Ovary (tissue), 9 donors: ENCODE measurements around the gene OPHN1. TPM values are rescaled to one million over a fixed set of nuclear protein-coding genes. Genes with fewer than 3 reads are reported as not detected.
"Not testable (repeated sequence)": the region's sequence is repeated elsewhere in the genome, so short reads cannot be mapped to it uniquely, and the experiment has no call there.

Source experiments
- DNase-seq, 5 donors: peaks; one replicate each; pipeline ENCODE4 v3.0.0-alpha.2; 2019 to 2020
- H3K27ac ChIP-seq, 2 donors: fragments of 200-600 bp; one replicate each; pipeline versions ENCODE4 v1.5.1 to v1.8.0; 2019 to 2022
- H3K27me3 ChIP-seq: fragments of 200-600 bp; one replicate; pipeline ENCODE4 v1.8.0; 2022
- H3K36me3 ChIP-seq: fragments of 200-600 bp; sonication (generic); one replicate; pipeline ENCODE4 v1.5.1; 2019
- H3K4me1 ChIP-seq: one replicate; pipeline ENCODE4 v1.8.1; 2013; ENCODE audit warnings: mild to moderate bottlenecking, moderate library complexity; ENCODE audit not compliant: insufficient read depth
- H3K4me3 ChIP-seq: fragments of 200-600 bp; sonication (generic); one replicate; pipeline ENCODE4 v1.5.1; 2017
- H3K9me3 ChIP-seq, 2 donors: fragments of 200-600 bp in 1 of 2; sonication (generic) in 1 of 2; one replicate each; pipeline versions ENCODE4 v1.5.1 to v1.8.1; 2013 to 2019; ENCODE audit warnings: mild to moderate bottlenecking in 1 of 2, moderate library complexity in 1 of 2
- EP300 ChIP-seq: sonication (generic); formaldehyde crosslinking; IDR thresholded peaks from one replicate; pipeline ENCODE4 v1.6.1; 2017; ENCODE audit warnings: antibody characterized with exemption
- POLR2A ChIP-seq: fragments of 450-650 bp; IDR thresholded peaks from one replicate; pipeline ENCODE4 v1.6.1; 2017; ENCODE audit warnings: antibody characterized with exemption, mild to moderate bottlenecking, moderate library complexity
- WGBS, 3 donors: extraction: QIAGEN DNeasy Blood & Tissue Kit in 1 of 3; methylation state at CpG; one replicate each; pipeline versions ENCODE4 v1.1.5 to v1.1.7; 2013 to 2017; 5-methylcytosine and 5-hydroxymethylcytosine counted together
- intact Hi-C, 4 donors: fragments of 100-400 bp; cut with DNase I; formaldehyde crosslinking; loops; one replicate each; pipeline versions ENCODE4 v1.11.0 to v1.15.1; 2022 to 2023
- polyA plus RNA-seq, 2 donors: library from polyadenylated mRNA; stranded (reverse); fragments of 200-250 nt in 1 of 2; fragments of 350-450 nt in 1 of 2; fragmentation: Illumina TruSeq in 1 of 2; extraction: RNeasy Lipid Tissue Mini Kit (QIAGEN cat#74804) in 1 of 2; gene quantifications; one replicate each; pipeline ENCODE4 v1.2.3, GENCODE V29; 2013 to 2014
- total RNA-seq, 7 donors: library from RNA; depleted of rRNA in 2 of 7; stranded (reverse); fragments of >200 nt in 2 of 7; fragmentation: NEBNext Ultra II Directional in 3 of 7; extraction: Animal tissue kit (Norgen Biotek cat#: 25700) in 3 of 7; gene quantifications; one replicate each; pipeline versions ENCODE4 v1.1.0 to v1.2.4, GENCODE V29; 2016 to 2023
- TF ChIP-seq, protein P1 (sequence below), 3 donors: fragments of 450-650 bp in 2 of 3; fragments of 200-600 bp in 1 of 3; IDR thresholded peaks; one replicate each; pipeline versions ENCODE4 v1.5.1 to v1.8.0; 2016 to 2022; ENCODE audit warnings: antibody characterized with exemption in 3 of 3, mild to moderate bottlenecking in 1 of 3
- donor health status: DM: no; HTN: no; CAD: no; lungs with moderate emphysema.
- donor health status: DM: no; HTN: no; CAD: no.
- donor health status: Bipolar disorder and iron deficiency.
- donor health status: DM: yes; HTN: yes; CAD: no.
- donor health status: DM: no; HTN: no; CAD: no.
- donor health status: DM: yes; HTN: yes; CAD: no.

Gene OPHN1
- total and polyA plus RNA-seq, 9 donors: 2.3 to 9.2 (median 6.9) TPM

DNA sequence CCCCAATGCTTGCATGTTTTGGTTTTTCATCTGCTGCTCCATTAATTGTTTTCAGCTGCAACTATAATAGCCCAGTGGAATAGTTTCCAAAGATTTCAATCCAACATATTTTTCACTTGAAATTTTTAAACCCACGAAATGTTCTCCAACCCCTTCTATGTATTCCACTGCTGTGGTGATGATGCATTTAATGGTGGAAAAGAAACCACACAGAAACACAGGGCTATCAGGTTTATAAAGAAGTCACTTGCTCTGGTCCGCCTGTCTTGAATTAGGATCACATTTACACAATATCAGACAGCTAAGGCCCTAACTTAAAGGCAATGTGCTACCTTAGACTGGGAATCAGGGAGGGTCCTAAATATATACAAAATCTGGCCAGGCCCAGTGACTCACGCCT lies 35.0 kb downstream of the OPHN1 start:
- Histone ChIP-seq H3K4me3 (no peak overlapping the region), H3K4me1 (no peaks in the 10 kb centered on the region), H3K27ac (no peak overlapping the region), H3K27me3 (no peaks in the 10 kb centered on the region), H3K36me3 (no peaks in the 10 kb centered on the region), H3K9me3 (no peaks in the 10 kb centered on the region)
- TF ChIP-seq POLR2A: no peak
- no peak for TF ChIP-seq EP300
- TF ChIP-seq, protein P1, sequence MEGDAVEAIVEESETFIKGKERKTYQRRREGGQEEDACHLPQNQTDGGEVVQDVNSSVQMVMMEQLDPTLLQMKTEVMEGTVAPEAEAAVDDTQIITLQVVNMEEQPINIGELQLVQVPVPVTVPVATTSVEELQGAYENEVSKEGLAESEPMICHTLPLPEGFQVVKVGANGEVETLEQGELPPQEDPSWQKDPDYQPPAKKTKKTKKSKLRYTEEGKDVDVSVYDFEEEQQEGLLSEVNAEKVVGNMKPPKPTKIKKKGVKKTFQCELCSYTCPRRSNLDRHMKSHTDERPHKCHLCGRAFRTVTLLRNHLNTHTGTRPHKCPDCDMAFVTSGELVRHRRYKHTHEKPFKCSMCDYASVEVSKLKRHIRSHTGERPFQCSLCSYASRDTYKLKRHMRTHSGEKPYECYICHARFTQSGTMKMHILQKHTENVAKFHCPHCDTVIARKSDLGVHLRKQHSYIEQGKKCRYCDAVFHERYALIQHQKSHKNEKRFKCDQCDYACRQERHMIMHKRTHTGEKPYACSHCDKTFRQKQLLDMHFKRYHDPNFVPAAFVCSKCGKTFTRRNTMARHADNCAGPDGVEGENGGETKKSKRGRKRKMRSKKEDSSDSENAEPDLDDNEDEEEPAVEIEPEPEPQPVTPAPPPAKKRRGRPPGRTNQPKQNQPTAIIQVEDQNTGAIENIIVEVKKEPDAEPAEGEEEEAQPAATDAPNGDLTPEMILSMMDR (IDR thresholded peaks at IDR 0.05): no peak
- intact Hi-C loops: no loop called here
- no peak for DNase-seq
- 64 to 72% (median 66%) methylated on average over 3 of the region's 3 CpGs for WGBS, 3 donors

DNA sequence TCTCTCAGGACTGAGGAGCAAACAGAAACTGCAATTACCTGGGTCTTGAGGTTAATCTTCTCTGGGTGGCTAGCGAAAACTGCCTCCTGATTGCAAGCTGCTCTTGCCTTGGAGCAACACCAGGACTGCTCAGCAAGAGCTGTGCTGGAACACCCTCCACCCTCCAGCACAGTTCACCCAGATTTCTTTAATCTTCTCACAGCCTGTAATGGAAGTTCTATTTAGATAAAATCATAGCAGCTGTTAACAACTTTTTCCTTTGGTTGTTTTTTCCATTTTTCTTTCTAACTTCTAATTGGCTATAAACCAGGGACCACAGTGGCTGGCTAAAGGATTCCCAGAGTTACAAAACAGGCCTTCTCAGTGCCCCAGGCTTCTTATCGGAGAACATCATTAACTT lies 36.3 kb downstream of the OPHN1 start:
- H3K9me3 ChIP-seq: no peaks in the 10 kb centered on the region
- no peaks in the 10 kb centered on the region for H3K4me1 ChIP-seq
- WGBS, 3 donors: 51 to 56% (median 53%) methylated on average over 2 of the region's 2 CpGs
- H3K27ac ChIP-seq: no peak overlapping the region
- no peak overlapping the region for H3K4me3 ChIP-seq
- no peak for DNase-seq
- H3K36me3 ChIP-seq: no peaks in the 10 kb centered on the region
- H3K27me3 ChIP-seq: no peaks in the 10 kb centered on the region
- no peak for TF ChIP-seq POLR2A
- TF ChIP-seq, protein P1 (IDR thresholded peaks at IDR 0.05): no peak
- intact Hi-C loops: no loop called here

DNA sequence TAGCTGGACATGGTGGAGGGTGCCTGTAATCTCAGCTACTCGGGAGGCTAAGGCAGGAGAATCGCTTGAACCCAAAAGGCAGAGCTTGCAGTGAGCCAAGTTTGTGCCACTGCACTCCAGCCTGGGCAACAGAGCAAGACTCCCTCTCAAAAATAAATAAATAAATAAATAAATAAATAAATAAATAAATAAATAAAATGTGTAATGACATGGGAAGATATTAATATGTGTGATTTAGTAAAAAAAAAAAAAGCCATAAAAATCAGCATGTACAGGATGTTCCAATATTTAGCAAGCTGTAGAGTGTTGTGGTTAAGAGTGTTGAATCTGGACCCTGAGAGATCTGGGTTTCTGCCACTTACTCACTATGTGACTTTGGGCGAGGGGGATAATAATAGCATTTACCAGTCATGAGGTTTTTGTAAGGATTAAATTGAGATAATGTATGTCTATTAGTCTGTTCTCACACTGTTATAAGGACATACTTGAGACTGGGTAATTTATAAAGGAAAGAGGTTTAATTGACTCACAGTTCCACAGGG lies 43.8 kb downstream of the OPHN1 start:
- intact Hi-C loops, H3K27ac ChIP-seq, H3K4me3 ChIP-seq, H3K27me3 ChIP-seq, H3K36me3 ChIP-seq, H3K9me3 ChIP-seq, DNase-seq, H3K4me1 ChIP-seq: not testable (repeated sequence)
- 81 to 86% (median 85%) methylated on average over 3 of the region's 3 CpGs for WGBS, 3 donors

DNA sequence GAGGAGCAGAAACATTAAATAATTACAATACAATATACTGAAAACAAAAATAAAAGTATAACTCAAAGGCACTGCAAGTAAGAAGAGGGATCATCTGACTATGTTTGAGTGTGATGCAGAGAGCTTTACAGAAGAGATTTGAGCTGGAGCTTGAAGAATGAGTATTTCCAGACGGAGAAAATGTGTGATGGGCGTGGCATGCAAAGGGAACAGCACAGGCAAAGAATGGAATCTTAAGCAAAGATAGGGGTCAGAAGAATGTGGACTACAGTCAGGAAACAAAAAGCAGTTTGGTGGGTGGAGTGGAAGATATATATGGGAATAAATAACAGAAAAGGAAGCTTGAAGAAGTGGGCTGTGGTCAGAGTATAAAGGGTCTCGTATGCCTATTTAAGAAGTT lies 45.5 kb downstream of the OPHN1 start:
- 56 to 59% (median 57%) methylated on average over 3 of the region's 3 CpGs for WGBS, 3 donors
- intact Hi-C loops: no loop called here
- H3K36me3 ChIP-seq: no peaks in the 10 kb centered on the region
- no peaks in the 10 kb centered on the region for H3K4me1 ChIP-seq
- no peaks in the 10 kb centered on the region for H3K27me3 ChIP-seq
- no peak for DNase-seq
- TF ChIP-seq EP300: no peak
- no peak for TF ChIP-seq POLR2A
- TF ChIP-seq, protein P1 (IDR thresholded peaks at IDR 0.05): no peak
- H3K9me3 ChIP-seq: no peaks in the 10 kb centered on the region
- no peak overlapping the region for H3K27ac ChIP-seq
- no peak overlapping the region for H3K4me3 ChIP-seq

DNA sequence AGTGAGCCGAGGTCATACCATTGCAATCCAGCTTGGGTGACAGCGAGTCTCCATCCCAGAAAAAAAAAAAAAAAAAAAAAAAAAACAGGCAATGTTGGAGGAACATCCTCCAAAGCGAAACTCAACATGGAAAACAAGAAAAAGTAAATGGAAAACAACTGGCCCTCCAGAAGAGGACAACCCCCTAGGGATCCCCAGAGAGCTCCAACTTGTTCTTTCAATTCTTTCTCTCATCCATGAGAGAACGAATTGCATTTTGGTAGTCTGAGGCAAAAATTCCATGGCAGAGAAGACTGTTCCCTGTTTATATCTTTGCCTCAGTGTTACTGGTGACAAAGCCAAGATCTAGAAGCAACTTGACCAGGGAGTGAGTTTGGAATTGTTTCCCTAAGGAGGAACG lies 49.8 kb downstream of the OPHN1 start:
- Histone ChIP-seq H3K9me3 (no peaks in the 10 kb centered on the region), H3K36me3 (no peaks in the 10 kb centered on the region), H3K4me3 (no peak overlapping the region), H3K27me3 (no peaks in the 10 kb centered on the region), H3K4me1 (no peaks in the 10 kb centered on the region), H3K27ac (no peak overlapping the region)
- 66 to 67% (median 66%) methylated on average over 5 of the region's 5 CpGs for WGBS, 3 donors
- no peak for DNase-seq
- TF ChIP-seq EP300 (no peak), POLR2A (no peak)
- TF ChIP-seq, protein P1 (IDR thresholded peaks at IDR 0.05): no peak
- intact Hi-C loops: no loop called here

DNA sequence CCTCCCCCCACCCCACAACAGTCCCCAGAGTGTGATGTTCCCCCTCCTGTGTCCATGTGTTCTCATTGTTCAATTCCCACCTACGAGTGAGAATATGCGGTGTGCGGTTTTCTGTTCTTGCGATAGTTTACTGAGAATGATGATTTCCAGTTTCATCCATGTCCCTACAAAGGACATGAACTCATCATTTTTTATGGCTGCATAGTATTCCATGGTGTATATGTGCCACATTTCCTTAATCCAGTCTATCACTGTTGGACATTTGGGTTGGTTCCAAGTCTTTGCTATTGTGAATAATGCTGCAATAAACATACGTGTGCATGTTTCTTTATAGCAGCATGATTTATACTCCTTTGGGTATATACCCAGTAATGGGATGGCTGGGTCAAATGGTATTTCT lies 55.7 kb downstream of the OPHN1 start:
- H3K36me3 ChIP-seq, H3K27ac ChIP-seq, H3K27me3 ChIP-seq, H3K9me3 ChIP-seq, intact Hi-C loops, H3K4me3 ChIP-seq, H3K4me1 ChIP-seq, DNase-seq: not testable (repeated sequence)
- WGBS, 3 donors: 93 to 98% (median 97%) methylated on average over 5 of the region's 5 CpGs
